Large intestine (tissue), 12 donors: ENCODE data around the gene NDUFB7. TPM values are rescaled to one million over a fixed set of nuclear protein-coding genes. Genes with fewer than 3 reads are reported as not detected.
"Not testable (repeated sequence)": the region's sequence is repeated elsewhere in the genome, so short reads cannot be mapped to it uniquely, and the experiment has no call there.

Experiments
- DNase-seq, 2 donors: peaks; one replicate each; pipeline versions ENCODE4 v3.0.0 to v3.0.0-alpha.2; 2013
- H3K27ac ChIP-seq: one replicate; pipeline ENCODE4 v1.5.1; 2013; ENCODE audit warnings: low read length
- H3K27me3 ChIP-seq: 2 replicates; pipeline ENCODE4 v1.6.1; 2013; ENCODE audit warnings: low read length; ENCODE audit not compliant: control insufficient read depth, insufficient read depth
- H3K36me3 ChIP-seq: 2 replicates; pipeline ENCODE4 v1.6.1; 2013; ENCODE audit warnings: low read length; ENCODE audit not compliant: control insufficient read depth, insufficient read depth
- H3K4me1 ChIP-seq: one replicate; pipeline ENCODE4 v1.6.1; 2013; ENCODE audit warnings: low read length; ENCODE audit not compliant: control insufficient read depth, insufficient read depth
- H3K4me3 ChIP-seq: one replicate; pipeline ENCODE4 v1.5.1; 2013; ENCODE audit warnings: low read length
- H3K9me3 ChIP-seq: one replicate; pipeline ENCODE4 v1.6.1; 2013; ENCODE audit warnings: mild to moderate bottlenecking, low read depth, low read length, moderate library complexity; ENCODE audit not compliant: control insufficient read depth
- WGBS: methylation state at CpG from one replicate; pipeline ENCODE4 v1.1.5; 2013; ENCODE audit warnings: low lambda C conversion rate; ENCODE audit not compliant: insufficient coverage; 5-methylcytosine and 5-hydroxymethylcytosine counted together
- long read RNA-seq, 11 donors: transcript quantifications; one replicate each; lab custom pipeline, GENCODE V29; 2026
- polyA plus RNA-seq: library from polyadenylated mRNA; unstranded; fragments of 120-200 nt; gene quantifications from one replicate; pipeline ENCODE4 v1.2.1, GENCODE V29; 2013

The NDUFB7 gene
- polyA plus RNA-seq, result 140 TPM
- long read RNA-seq, donor 1, transcript NDUFB7-201 (3 exons, 531 nt), result major isoform, 78 of 78 reads
- long read RNA-seq, donor 1, partial matches to known transcripts, result 0 of 78 reads
- long read RNA-seq, donor 1, other reads (novel, unspliced or antisense), result 0 of 78 reads
- long read RNA-seq, donor 2, transcript NDUFB7-201 (3 exons, 531 nt), result major isoform, 113 of 113 reads
- long read RNA-seq, donor 2, partial matches to known transcripts, result 0 of 113 reads
- long read RNA-seq, donor 2, other reads (novel, unspliced or antisense), result 0 of 113 reads
- long read RNA-seq, donor 3, result 0 reads
- long read RNA-seq, donor 4, transcript NDUFB7-201 (3 exons, 531 nt), result major isoform, 15 of 15 reads
- long read RNA-seq, donor 4, partial matches to known transcripts, result 0 of 15 reads
- long read RNA-seq, donor 4, other reads (novel, unspliced or antisense), result 0 of 15 reads
- long read RNA-seq, donor 5, transcript NDUFB7-201 (3 exons, 531 nt), result major isoform, 82 of 82 reads
- long read RNA-seq, donor 5, partial matches to known transcripts, result 0 of 82 reads
- long read RNA-seq, donor 5, other reads (novel, unspliced or antisense), result 0 of 82 reads
- long read RNA-seq, donor 6, transcript NDUFB7-201 (3 exons, 531 nt), result major isoform, 104 of 104 reads
- long read RNA-seq, donor 6, partial matches to known transcripts, result 0 of 104 reads
- long read RNA-seq, donor 6, other reads (novel, unspliced or antisense), result 0 of 104 reads
- long read RNA-seq, donor 7, transcript NDUFB7-201 (3 exons, 531 nt), result major isoform, 68 of 68 reads
- long read RNA-seq, donor 7, partial matches to known transcripts, result 0 of 68 reads
- long read RNA-seq, donor 7, other reads (novel, unspliced or antisense), result 0 of 68 reads
- long read RNA-seq, donor 8, transcript NDUFB7-201 (3 exons, 531 nt), result major isoform, 198 of 198 reads
- long read RNA-seq, donor 8, partial matches to known transcripts, result 0 of 198 reads
- long read RNA-seq, donor 8, other reads (novel, unspliced or antisense), result 0 of 198 reads
- long read RNA-seq, donor 9, transcript NDUFB7-201 (3 exons, 531 nt), result major isoform, 162 of 168 reads
- long read RNA-seq, donor 9, partial matches to known transcripts, result 6 of 168 reads
- long read RNA-seq, donor 9, other reads (novel, unspliced or antisense), result 0 of 168 reads
- long read RNA-seq, donor 10, transcript NDUFB7-201 (3 exons, 531 nt), result major isoform, 121 of 132 reads
- long read RNA-seq, donor 10, partial matches to known transcripts, result 11 of 132 reads
- long read RNA-seq, donor 10, other reads (novel, unspliced or antisense), result 0 of 132 reads
- long read RNA-seq, donor 11, transcript NDUFB7-201 (3 exons, 531 nt), result major isoform, 92 of 92 reads
- long read RNA-seq, donor 11, partial matches to known transcripts, result 0 of 92 reads
- long read RNA-seq, donor 11, other reads (novel, unspliced or antisense), result 0 of 92 reads

- no CpG with 5 or more reads among the region's 40 CpGs for WGBS
- no peaks in the 10 kb centered on the region for H3K27me3 ChIP-seq
- DNase-seq, result peak; percentile 92 to 94
- H3K36me3 ChIP-seq, result peaks cover 13% of the 10 kb centered on the region
- H3K4me3 ChIP-seq, result peak within 1 kb of the TSS; percentile 81
- peak within 1 kb of the TSS; percentile 36 for H3K27ac ChIP-seq
- H3K9me3 ChIP-seq, result no peaks in the 10 kb centered on the region
- H3K4me1 ChIP-seq, result peaks cover 14% of the 10 kb centered on the region
Measured at GRCh38 chr19:14571695-14572490, at the start of gene NDUFB7. NDUFB7 (minus strand) TSS chr19:14572066; CDS start chr19:14572000, 66 bp downstream.

GRCh38 chr19:14619404-14619803 lies 47.5 kb upstream of the NDUFB7 start:
- Histone ChIP-seq H3K27me3 (no peaks in the 10 kb centered on the region), H3K9me3 (no peaks in the 10 kb centered on the region), H3K4me1 (no peaks in the 10 kb centered on the region), H3K27ac (no peak overlapping the region), H3K36me3 (no peaks in the 10 kb centered on the region), H3K4me3 (no peak overlapping the region)
- no peak for DNase-seq

GRCh38 chr19:14616407-14616806 lies 44.5 kb upstream of the NDUFB7 start:
- no peaks in the 10 kb centered on the region for H3K27me3 ChIP-seq
- H3K4me1 ChIP-seq, result no peaks in the 10 kb centered on the region
- H3K4me3 ChIP-seq, result no peak overlapping the region
- 83% methylated on average over 1 of the region's 3 CpGs for WGBS
- H3K9me3 ChIP-seq, result no peaks in the 10 kb centered on the region
- DNase-seq, result no peak
- H3K27ac ChIP-seq, result no peak overlapping the region
- no peaks in the 10 kb centered on the region for H3K36me3 ChIP-seq

GRCh38 chr19:14615623-14616022 lies 43.8 kb upstream of the NDUFB7 start:
- no peak for DNase-seq
- WGBS, result no CpG with 5 or more reads among the region's 8 CpGs
- no peaks in the 10 kb centered on the region for H3K27me3 ChIP-seq
- H3K36me3 ChIP-seq, result no peaks in the 10 kb centered on the region
- no peaks in the 10 kb centered on the region for H3K4me1 ChIP-seq
- H3K9me3 ChIP-seq, result no peaks in the 10 kb centered on the region
- no peak overlapping the region for H3K4me3 ChIP-seq
- no peak overlapping the region for H3K27ac ChIP-seq

GRCh38 chr19:14614099-14614412 lies 42.2 kb upstream of the NDUFB7 start:
- H3K27ac ChIP-seq, result no peak overlapping the region
- H3K4me1 ChIP-seq, result no peaks in the 10 kb centered on the region
- H3K27me3 ChIP-seq, result no peaks in the 10 kb centered on the region
- H3K9me3 ChIP-seq, result no peaks in the 10 kb centered on the region
- H3K36me3 ChIP-seq, result no peaks in the 10 kb centered on the region
- DNase-seq, result no peak
- no CpG with 5 or more reads among the region's 4 CpGs for WGBS
- no peak overlapping the region for H3K4me3 ChIP-seq

- not testable (repeated sequence) for H3K27ac ChIP-seq, H3K4me3 ChIP-seq, DNase-seq, H3K9me3 ChIP-seq, H3K4me1 ChIP-seq, H3K36me3 ChIP-seq, H3K27me3 ChIP-seq
- 90% methylated on average over 2 of the region's 14 CpGs for WGBS
Measured at GRCh38 chr19:14613399-14614098, 41.7 kb upstream of the NDUFB7 start.

- no peak overlapping the region for H3K4me3 ChIP-seq
- no peak overlapping the region for H3K27ac ChIP-seq
- no peaks in the 10 kb centered on the region for H3K4me1 ChIP-seq
- no peaks in the 10 kb centered on the region for H3K36me3 ChIP-seq
- WGBS, result no CpG with 5 or more reads among the region's 4 CpGs
- no peak for DNase-seq
- H3K27me3 ChIP-seq, result no peaks in the 10 kb centered on the region
- no peaks in the 10 kb centered on the region for H3K9me3 ChIP-seq
Measured at GRCh38 chr19:14612657-14613056, 40.8 kb upstream of the NDUFB7 start.

- not testable (repeated sequence) for DNase-seq
Measured at GRCh38 chr19:14612242-14612641, 40.4 kb upstream of the NDUFB7 start.

GRCh38 chr19:14611051-14611450 lies 39.2 kb upstream of the NDUFB7 start:
- H3K36me3 ChIP-seq, result no peaks in the 10 kb centered on the region
- H3K9me3 ChIP-seq, result no peaks in the 10 kb centered on the region
- no peak overlapping the region for H3K4me3 ChIP-seq
- no CpG with 5 or more reads among the region's 4 CpGs for WGBS
- H3K4me1 ChIP-seq, result no peaks in the 10 kb centered on the region
- DNase-seq, result no peak
- H3K27me3 ChIP-seq, result no peaks in the 10 kb centered on the region
- H3K27ac ChIP-seq, result no peak overlapping the region

More at GRCh38 chr19:14612242-14612641, 40.4 kb upstream of the NDUFB7 start:
- not testable (repeated sequence) for H3K4me1 ChIP-seq, H3K27me3 ChIP-seq, H3K9me3 ChIP-seq, H3K36me3 ChIP-seq, H3K4me3 ChIP-seq, H3K27ac ChIP-seq
- WGBS, result 60% methylated on average over 1 of the region's 5 CpGs
